ENCODE data around the gene BCL2L13.

The BCL2L13 gene

DNA sequence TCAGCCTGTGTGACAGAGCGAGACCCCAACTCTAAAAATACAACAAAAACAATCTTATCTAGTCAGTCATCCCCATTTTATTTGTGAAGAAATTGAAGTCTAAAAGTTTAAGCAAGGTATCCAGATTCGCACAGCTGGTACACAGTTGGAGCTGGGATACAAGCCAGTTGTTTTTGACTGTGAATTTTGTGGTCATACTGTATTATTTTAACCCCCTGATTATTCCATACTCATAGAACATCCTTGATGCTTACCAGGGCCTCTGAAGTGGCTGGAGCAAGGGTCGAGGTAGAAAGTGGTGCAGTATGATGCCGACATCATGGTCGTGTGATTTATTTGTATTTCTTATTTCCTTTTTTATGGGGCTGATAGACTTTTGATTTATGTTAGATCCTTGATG lies 85.7 kb downstream of the BCL2L13 start:
- H3K9ac ChIP-seq (ENCODE audit: low read depth in 1 of 2, low read length in 2 of 2), result no peak overlapping the region
- no peak overlapping the region for H3K27ac ChIP-seq (ENCODE audit: low read depth, low read length)
- H3K27me3 ChIP-seq (ENCODE audit: control insufficient read depth in 1 of 2, insufficient read depth in 2 of 2, low read length in 2 of 2), result no peaks in the 10 kb centered on the region
- H3K9me3 ChIP-seq (ENCODE audit: control insufficient read depth in 1 of 2, low read length in 2 of 2), result no peaks in the 10 kb centered on the region
- H3K4me3 ChIP-seq (ENCODE audit: low read depth in 1 of 2, low read length in 2 of 2), result no peak overlapping the region
- H3K36me3 ChIP-seq (ENCODE audit: control insufficient read depth in 1 of 2, insufficient read depth in 2 of 2, low read length in 2 of 2), result peaks cover 14 to 25% of the 10 kb centered on the region in 2 donors
- peaks cover 9 to 11% of the 10 kb centered on the region in 2 donors for H3K4me1 ChIP-seq (ENCODE audit: control insufficient read depth in 1 of 2, insufficient read depth in 2 of 2, low read length in 2 of 2)

DNA sequence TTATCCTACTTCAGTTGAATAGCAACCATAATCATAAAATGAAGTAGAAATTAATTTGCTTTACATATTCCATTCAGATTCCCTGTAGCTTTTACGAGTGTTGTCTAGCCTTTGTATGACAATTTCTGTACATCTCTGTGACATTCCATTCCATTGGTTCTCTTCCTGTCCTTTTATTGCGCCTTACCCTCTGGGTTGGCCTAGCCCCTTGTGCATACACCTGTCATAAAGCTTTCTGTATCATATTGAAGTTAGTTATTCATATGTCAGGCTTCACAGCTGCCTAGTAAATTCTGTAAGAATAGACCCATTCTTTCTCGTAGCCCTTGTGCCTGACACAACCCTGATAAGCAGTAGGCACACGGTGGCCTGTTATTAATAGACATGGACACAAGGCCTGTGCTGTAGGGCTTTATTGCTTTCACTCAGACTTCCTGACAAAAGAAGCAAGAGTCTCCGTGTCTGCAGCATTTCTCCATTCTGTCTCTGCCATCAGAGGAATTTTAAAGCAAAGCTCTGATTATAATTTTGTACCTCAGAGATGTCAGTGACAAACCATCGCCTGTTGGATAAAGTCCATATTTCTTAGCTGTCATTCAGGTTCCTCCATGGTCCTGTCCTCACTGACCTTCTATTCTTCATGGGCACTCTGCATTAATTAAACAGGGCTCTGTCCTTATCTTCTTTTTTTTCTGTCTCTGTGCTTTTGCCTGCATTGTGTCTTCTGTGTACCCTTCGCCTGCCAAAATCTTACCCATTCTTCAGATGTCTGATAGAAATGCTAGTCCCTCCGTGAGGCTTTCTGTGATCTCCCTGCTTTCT lies 86.3 kb downstream of the BCL2L13 start:
- H3K4me3 ChIP-seq (ENCODE audit: low read depth in 1 of 2, low read length in 2 of 2), result no peak overlapping the region
- H3K27me3 ChIP-seq (ENCODE audit: control insufficient read depth in 1 of 2, insufficient read depth in 2 of 2, low read length in 2 of 2), result no peaks in the 10 kb centered on the region
- H3K9ac ChIP-seq (ENCODE audit: low read depth in 1 of 2, low read length in 2 of 2), result no peak overlapping the region
- H3K27ac ChIP-seq (ENCODE audit: low read depth, low read length), result peak overlapping the region; percentile 30
- peaks cover 14 to 30% of the 10 kb centered on the region in 2 donors for H3K36me3 ChIP-seq (ENCODE audit: control insufficient read depth in 1 of 2, insufficient read depth in 2 of 2, low read length in 2 of 2)
- no peaks in the 10 kb centered on the region for H3K9me3 ChIP-seq (ENCODE audit: control insufficient read depth in 1 of 2, low read length in 2 of 2)
- H3K4me1 ChIP-seq (ENCODE audit: control insufficient read depth in 1 of 2, insufficient read depth in 2 of 2, low read length in 2 of 2), result peaks cover 9 to 11% of the 10 kb centered on the region in 2 donors

DNA sequence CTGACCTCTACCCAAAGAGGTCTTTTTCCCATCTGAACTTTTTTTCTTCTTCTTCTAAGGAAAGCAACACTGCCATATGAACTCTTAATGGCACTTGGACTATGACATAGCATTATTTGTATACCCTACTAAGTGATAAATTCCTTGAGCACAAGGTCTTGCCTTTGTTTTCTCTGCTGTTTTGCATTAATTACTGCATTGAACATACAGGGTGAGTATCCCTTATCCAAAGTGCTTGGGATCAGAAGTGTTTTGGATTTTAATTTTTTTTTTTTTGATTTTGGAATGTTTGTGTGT lies 86.9 kb downstream of the BCL2L13 start:
- H3K27ac ChIP-seq (ENCODE audit: low read depth, low read length), result peak overlapping the region; percentile 30
- no peak overlapping the region for H3K4me3 ChIP-seq (ENCODE audit: low read depth in 1 of 2, low read length in 2 of 2)
- peaks cover 14 to 36% of the 10 kb centered on the region in 2 donors for H3K36me3 ChIP-seq (ENCODE audit: control insufficient read depth in 1 of 2, insufficient read depth in 2 of 2, low read length in 2 of 2)
- no peaks in the 10 kb centered on the region for H3K27me3 ChIP-seq (ENCODE audit: control insufficient read depth in 1 of 2, insufficient read depth in 2 of 2, low read length in 2 of 2)
- H3K4me1 ChIP-seq (ENCODE audit: control insufficient read depth in 1 of 2, insufficient read depth in 2 of 2, low read length in 2 of 2), result peaks cover 9 to 11% of the 10 kb centered on the region in 2 donors
- H3K9me3 ChIP-seq (ENCODE audit: control insufficient read depth in 1 of 2, low read length in 2 of 2), result no peaks in the 10 kb centered on the region
- H3K9ac ChIP-seq (ENCODE audit: low read depth in 1 of 2, low read length in 2 of 2), result no peak overlapping the region

DNA sequence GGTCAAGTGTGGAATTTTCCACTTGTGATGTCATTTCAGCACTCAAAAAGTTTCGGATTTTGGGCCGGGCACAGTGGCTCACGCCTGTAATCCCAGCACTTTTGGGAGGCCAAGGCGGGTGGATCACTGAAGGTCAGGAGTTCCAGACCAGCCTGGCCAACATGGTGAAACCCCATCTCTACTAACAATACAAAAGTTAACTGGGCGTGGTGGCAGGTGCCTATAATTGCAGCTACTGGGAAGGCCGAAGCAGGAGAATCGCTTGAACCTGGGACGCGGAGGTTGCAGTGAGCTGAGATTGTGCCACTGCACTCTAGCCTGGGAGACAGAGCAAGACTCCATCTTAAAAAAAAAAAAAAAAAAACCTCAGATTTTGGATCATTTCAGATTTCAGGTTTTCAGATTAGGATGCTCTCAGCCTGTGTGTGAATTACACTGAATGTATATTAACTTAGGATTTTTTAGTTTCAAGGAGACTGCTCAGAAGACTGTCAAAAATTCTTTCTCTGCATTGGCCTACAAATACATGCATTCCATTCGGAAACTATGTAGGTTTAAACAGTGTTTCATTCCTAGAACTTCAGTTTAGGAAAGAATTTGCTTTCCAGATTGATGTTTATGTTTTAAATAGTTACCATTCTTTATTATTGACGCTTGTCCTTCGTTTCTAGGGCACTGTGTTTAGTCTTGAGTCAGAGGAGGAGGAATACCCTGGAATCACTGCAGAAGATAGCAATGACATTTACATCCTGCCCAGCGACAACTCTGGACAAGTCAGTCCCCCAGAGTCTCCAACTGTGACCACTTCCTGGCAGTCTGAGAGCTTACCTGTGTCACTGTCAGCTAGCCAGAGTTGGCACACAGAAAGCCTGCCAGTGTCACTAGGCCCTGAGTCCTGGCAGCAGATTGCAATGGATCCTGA lies 87.7 kb downstream of the BCL2L13 start:
- peaks cover 14 to 38% of the 10 kb centered on the region in 2 donors for H3K36me3 ChIP-seq (ENCODE audit: control insufficient read depth in 1 of 2, insufficient read depth in 2 of 2, low read length in 2 of 2)
- H3K9ac ChIP-seq (ENCODE audit: low read depth in 1 of 2, low read length in 2 of 2), result no peak overlapping the region
- no peak overlapping the region for H3K27ac ChIP-seq (ENCODE audit: low read depth, low read length)
- no peaks in the 10 kb centered on the region for H3K9me3 ChIP-seq (ENCODE audit: control insufficient read depth in 1 of 2, low read length in 2 of 2)
- no peaks in the 10 kb centered on the region for H3K27me3 ChIP-seq (ENCODE audit: control insufficient read depth in 1 of 2, insufficient read depth in 2 of 2, low read length in 2 of 2)
- peaks cover 9 to 11% of the 10 kb centered on the region in 2 donors for H3K4me1 ChIP-seq (ENCODE audit: control insufficient read depth in 1 of 2, insufficient read depth in 2 of 2, low read length in 2 of 2)
- no peak overlapping the region for H3K4me3 ChIP-seq (ENCODE audit: low read depth in 1 of 2, low read length in 2 of 2)

DNA sequence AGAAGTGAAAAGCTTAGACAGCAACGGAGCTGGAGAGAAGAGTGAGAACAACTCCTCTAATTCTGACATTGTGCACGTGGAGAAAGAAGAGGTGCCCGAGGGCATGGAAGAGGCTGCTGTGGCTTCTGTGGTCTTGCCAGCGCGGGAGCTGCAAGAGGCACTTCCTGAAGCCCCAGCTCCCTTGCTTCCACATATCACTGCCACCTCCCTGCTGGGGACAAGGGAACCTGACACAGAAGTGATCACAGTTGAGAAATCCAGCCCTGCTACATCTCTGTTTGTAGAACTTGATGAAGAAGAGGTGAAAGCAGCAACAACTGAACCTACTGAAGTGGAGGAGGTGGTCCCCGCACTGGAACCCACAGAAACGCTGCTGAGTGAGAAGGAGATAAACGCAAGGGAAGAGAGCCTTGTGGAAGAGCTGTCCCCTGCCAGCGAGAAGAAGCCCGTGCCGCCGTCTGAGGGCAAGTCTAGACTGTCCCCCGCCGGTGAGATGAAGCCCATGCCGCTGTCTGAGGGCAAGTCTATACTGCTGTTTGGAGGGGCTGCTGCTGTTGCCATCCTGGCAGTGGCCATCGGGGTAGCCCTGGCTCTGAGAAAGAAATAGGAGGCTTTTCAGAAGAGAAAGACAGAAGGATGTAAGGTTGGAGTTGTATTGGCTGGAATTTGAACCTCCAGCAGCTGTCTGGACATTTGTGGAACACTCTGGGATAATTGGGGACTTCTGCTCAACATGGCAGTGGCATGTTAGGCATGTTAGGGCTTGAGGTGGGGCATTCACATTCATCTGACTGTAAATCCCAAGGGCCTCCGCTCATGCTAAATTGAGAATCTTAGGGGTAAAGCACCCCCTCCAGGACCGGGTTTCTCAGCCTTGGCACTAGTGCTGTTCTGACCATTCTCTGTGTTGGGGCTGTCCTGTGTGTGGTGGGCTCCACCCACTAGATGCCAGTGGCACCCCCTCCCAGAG lies 88.7 kb downstream of the BCL2L13 start:
- Histone ChIP-seq H3K27ac (ENCODE audit: low read depth, low read length) (no peak overlapping the region), H3K36me3 (ENCODE audit: control insufficient read depth in 1 of 2, insufficient read depth in 2 of 2, low read length in 2 of 2) (peaks cover 23 to 44% of the 10 kb centered on the region in 2 donors), H3K9me3 (ENCODE audit: control insufficient read depth in 1 of 2, low read length in 2 of 2) (no peaks in the 10 kb centered on the region), H3K4me1 (ENCODE audit: control insufficient read depth in 1 of 2, insufficient read depth in 2 of 2, low read length in 2 of 2) (peaks cover 9 to 11% of the 10 kb centered on the region in 2 donors), H3K4me3 (ENCODE audit: low read depth in 1 of 2, low read length in 2 of 2) (no peak overlapping the region), H3K9ac (ENCODE audit: low read depth in 1 of 2, low read length in 2 of 2) (no peak overlapping the region), H3K27me3 (ENCODE audit: control insufficient read depth in 1 of 2, insufficient read depth in 2 of 2, low read length in 2 of 2) (no peaks in the 10 kb centered on the region)

DNA sequence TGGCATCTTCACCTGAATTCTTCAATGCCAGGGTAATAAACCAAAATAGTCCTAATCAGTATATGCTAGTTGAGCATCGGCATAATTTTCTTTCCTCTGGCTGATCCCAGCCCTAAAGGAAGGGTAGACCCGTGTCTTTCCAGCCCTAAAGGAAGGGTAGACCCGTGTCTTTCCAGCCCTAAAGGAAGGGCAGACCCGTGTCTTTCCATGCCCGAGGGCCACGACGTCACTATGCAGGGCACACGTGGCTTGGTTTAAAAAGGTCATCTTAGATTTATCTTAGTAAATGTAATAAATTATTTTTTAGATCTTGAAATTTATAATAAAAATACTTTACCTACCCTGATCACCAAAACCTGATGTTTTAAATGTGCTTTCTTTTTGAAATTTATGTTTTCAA lies 90.2 kb downstream of the BCL2L13 start:
- no peak overlapping the region for H3K27ac ChIP-seq (ENCODE audit: low read depth, low read length)
- H3K9me3 ChIP-seq (ENCODE audit: control insufficient read depth in 1 of 2, low read length in 2 of 2), result no peaks in the 10 kb centered on the region
- H3K4me1 ChIP-seq (ENCODE audit: control insufficient read depth in 1 of 2, insufficient read depth in 2 of 2, low read length in 2 of 2), result peaks cover 9 to 11% of the 10 kb centered on the region in 2 donors
- H3K9ac ChIP-seq (ENCODE audit: low read depth in 1 of 2, low read length in 2 of 2), result no peak overlapping the region
- peaks cover 25 to 54% of the 10 kb centered on the region in 2 donors for H3K36me3 ChIP-seq (ENCODE audit: control insufficient read depth in 1 of 2, insufficient read depth in 2 of 2, low read length in 2 of 2)
- no peak overlapping the region for H3K4me3 ChIP-seq (ENCODE audit: low read depth in 1 of 2, low read length in 2 of 2)
- no peaks in the 10 kb centered on the region for H3K27me3 ChIP-seq (ENCODE audit: control insufficient read depth in 1 of 2, insufficient read depth in 2 of 2, low read length in 2 of 2)

DNA sequence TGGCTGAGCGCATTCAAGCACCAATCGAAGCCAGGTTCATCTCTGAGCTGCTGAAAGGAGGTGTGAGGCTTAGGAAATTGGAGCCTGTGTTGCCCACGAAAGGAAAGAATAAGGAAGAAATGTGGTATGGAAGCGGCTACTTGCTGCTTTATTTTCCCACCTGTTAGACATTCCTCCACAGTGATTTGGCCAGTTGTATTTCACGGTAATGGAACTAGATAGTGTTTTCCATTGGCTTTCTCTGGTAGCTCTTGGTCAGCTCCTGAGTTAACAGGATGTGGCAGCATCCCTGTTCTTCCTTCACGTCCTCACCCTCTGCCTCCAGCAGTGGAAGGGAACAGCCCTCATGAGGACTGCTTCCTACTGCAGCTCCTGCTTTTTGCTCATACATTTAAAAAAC lies 91.0 kb downstream of the BCL2L13 start:
- H3K4me1 ChIP-seq (ENCODE audit: control insufficient read depth in 1 of 2, insufficient read depth in 2 of 2, low read length in 2 of 2), result peaks cover 9 to 12% of the 10 kb centered on the region in 2 donors
- H3K9ac ChIP-seq (ENCODE audit: low read depth in 1 of 2, low read length in 2 of 2), result no peak overlapping the region
- H3K9me3 ChIP-seq (ENCODE audit: control insufficient read depth in 1 of 2, low read length in 2 of 2), result no peaks in the 10 kb centered on the region
- peaks cover 32 to 62% of the 10 kb centered on the region in 2 donors for H3K36me3 ChIP-seq (ENCODE audit: control insufficient read depth in 1 of 2, insufficient read depth in 2 of 2, low read length in 2 of 2)
- H3K27ac ChIP-seq (ENCODE audit: low read depth, low read length), result no peak overlapping the region
- no peak overlapping the region for H3K4me3 ChIP-seq (ENCODE audit: low read depth in 1 of 2, low read length in 2 of 2)
- no peaks in the 10 kb centered on the region for H3K27me3 ChIP-seq (ENCODE audit: control insufficient read depth in 1 of 2, insufficient read depth in 2 of 2, low read length in 2 of 2)

DNA sequence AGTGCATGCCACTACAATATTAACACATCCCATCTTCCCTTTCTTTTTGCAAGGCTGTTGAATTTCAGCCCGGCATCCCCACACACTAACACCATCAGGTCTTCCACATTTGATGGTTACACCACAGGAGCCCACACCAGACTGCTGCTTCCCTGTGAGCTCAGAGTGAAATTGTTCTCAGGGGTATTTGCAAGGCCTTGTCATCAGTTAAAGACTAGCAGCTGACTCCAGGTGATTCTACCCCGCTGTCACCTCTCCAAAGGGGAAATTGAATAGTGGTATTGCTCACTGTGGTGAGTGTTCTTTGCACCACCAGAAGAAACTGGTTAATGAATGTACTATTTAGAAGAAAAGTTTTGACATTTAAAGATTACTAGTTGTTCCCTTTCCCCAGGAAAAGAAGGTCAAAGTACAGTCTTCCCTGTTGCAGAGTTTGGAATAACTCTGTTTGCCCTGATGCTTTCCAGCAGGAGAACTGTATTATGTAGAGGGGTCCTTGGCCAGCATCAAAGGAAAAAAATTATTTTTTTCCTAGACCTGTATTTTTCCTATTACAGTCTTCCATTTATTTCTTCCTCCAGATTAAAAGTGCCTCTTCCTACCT lies 93.8 kb downstream of the BCL2L13 start:
- H3K27ac ChIP-seq (ENCODE audit: low read depth, low read length), result no peak overlapping the region
- no peak overlapping the region for H3K9ac ChIP-seq (ENCODE audit: low read depth in 1 of 2, low read length in 2 of 2)
- no peak overlapping the region for H3K4me3 ChIP-seq (ENCODE audit: low read depth in 1 of 2, low read length in 2 of 2)
- no peaks in the 10 kb centered on the region for H3K27me3 ChIP-seq (ENCODE audit: control insufficient read depth in 1 of 2, insufficient read depth in 2 of 2, low read length in 2 of 2)
- H3K4me1 ChIP-seq (ENCODE audit: control insufficient read depth in 1 of 2, insufficient read depth in 2 of 2, low read length in 2 of 2), result peaks cover 0 to 3% of the 10 kb centered on the region in 2 donors
- peaks cover 33 to 66% of the 10 kb centered on the region in 2 donors for H3K36me3 ChIP-seq (ENCODE audit: control insufficient read depth in 1 of 2, insufficient read depth in 2 of 2, low read length in 2 of 2)
- no peaks in the 10 kb centered on the region for H3K9me3 ChIP-seq (ENCODE audit: control insufficient read depth in 1 of 2, low read length in 2 of 2)

DNA sequence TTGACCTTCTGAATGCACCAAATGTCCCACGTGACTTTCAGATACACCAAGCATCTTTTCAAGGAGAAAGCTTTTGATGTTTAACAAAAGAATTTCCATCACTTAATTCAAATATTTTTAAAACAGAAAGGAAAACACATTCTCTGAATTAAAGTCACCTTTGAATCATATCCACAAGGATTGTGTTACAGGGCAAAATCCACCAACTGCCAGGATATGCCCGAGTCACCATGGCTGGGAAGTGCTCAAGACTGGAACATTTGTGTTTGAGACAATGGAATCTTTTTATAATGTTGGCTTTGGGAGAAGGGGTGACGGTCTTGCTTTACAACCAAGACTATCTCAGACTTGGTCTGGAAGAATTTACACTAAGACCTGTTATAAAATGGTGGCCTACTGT lies 94.9 kb downstream of the BCL2L13 start:
- no peaks in the 10 kb centered on the region for H3K27me3 ChIP-seq (ENCODE audit: control insufficient read depth in 1 of 2, insufficient read depth in 2 of 2, low read length in 2 of 2)
- H3K27ac ChIP-seq (ENCODE audit: low read depth, low read length), result no peak overlapping the region
- peaks cover 38 to 67% of the 10 kb centered on the region in 2 donors for H3K36me3 ChIP-seq (ENCODE audit: control insufficient read depth in 1 of 2, insufficient read depth in 2 of 2, low read length in 2 of 2)

More for the DNA sequence above, 94.9 kb downstream of the BCL2L13 start:
- no peak overlapping the region for H3K9ac ChIP-seq (ENCODE audit: low read depth in 1 of 2, low read length in 2 of 2)
- H3K4me3 ChIP-seq (ENCODE audit: low read depth in 1 of 2, low read length in 2 of 2), result no peak overlapping the region
- no peaks in the 10 kb centered on the region for H3K9me3 ChIP-seq (ENCODE audit: control insufficient read depth in 1 of 2, low read length in 2 of 2)
- peaks cover 0 to 3% of the 10 kb centered on the region in 2 donors for H3K4me1 ChIP-seq (ENCODE audit: control insufficient read depth in 1 of 2, insufficient read depth in 2 of 2, low read length in 2 of 2)

All from duodenal mucosa (tissue), 2 donors.